Stimulated activated naive B cell treated with anti-CD40 and anti-IgM and Interleukin-4, amounts not matched to agents 10 μg/mL and 1 μg/mL and 100 μg/mL, for 72 hours (primary cell): Measurements from ENCODE around the gene CTBP2.
"Not testable (repeated sequence)": the region's sequence is repeated elsewhere in the genome, so short reads cannot be mapped to it uniquely, and the experiment has no call there.

ENCODE experiments used
- ATAC-seq, 2 donors: fragments of 150-1000 bp; cut with Tn5 transposase; replicated peaks; 2 replicates each; pipeline ENCODE4 v1.10.0; 2021; ENCODE audit warnings: moderate library complexity in 1 of 2
- DNase-seq: peaks from one replicate; pipeline ENCODE4 v3.0.0; 2021
- H3K27ac Mint-ChIP-seq: one replicate; pipeline ENCODE4 v1.8.0; 2022; ENCODE audit warnings: mild to moderate bottlenecking, mixed read lengths
- H3K27me3 Mint-ChIP-seq, 2 donors: one replicate each; pipeline ENCODE4 v1.8.0; 2022; ENCODE audit warnings: mixed read lengths in 2 of 2
- H3K36me3 Mint-ChIP-seq, 2 donors: one replicate each; pipeline ENCODE4 v1.8.0; 2022; ENCODE audit warnings: mixed read lengths in 2 of 2, mild to moderate bottlenecking in 1 of 2
- H3K4me1 Mint-ChIP-seq, 2 donors: one replicate each; pipeline ENCODE4 v1.8.0; 2022; ENCODE audit warnings: mixed read lengths in 2 of 2, mild to moderate bottlenecking in 1 of 2
- H3K4me3 Mint-ChIP-seq, 2 donors: one replicate each; pipeline ENCODE4 v1.8.0; 2022; ENCODE audit warnings: mild to moderate bottlenecking in 2 of 2, mixed read lengths in 2 of 2, moderate library complexity in 1 of 2
- H3K9me3 Mint-ChIP-seq, 2 donors: one replicate each; pipeline ENCODE4 v1.8.0; 2022; ENCODE audit warnings: mixed read lengths in 2 of 2, mild to moderate bottlenecking in 1 of 2

The CTBP2 gene

DNA sequence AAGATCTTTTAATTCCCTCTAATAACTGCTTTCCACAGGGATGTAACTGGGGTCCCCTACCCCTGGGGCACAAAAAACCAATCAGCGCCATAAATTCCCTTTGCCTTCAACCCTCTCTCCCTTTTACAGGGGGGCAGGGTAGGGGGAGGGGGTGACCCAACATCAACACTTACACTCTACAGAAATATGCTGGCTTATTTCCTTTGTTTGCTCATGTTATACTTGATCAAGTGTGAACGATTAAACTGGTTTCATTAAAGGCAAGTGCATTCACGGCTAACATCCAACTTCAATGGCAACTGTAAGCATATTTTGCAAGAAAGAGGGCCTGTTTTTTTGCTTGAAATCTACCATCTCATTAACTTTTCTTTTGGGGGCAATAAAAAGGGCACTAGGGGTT, 2.9 kb downstream of the CTBP2 start:
- Mint-ChIP-seq H3K27me3 (peaks cover 44 to 71% of the 10 kb centered on the region in 2 donors), H3K27ac (no peak overlapping the region), H3K4me3 (no peak overlapping the region), H3K36me3 (no peaks in the 10 kb centered on the region), H3K4me1 (peaks cover 8 to 30% of the 10 kb centered on the region in 2 donors), H3K9me3 (no peaks in the 10 kb centered on the region)
- ATAC-seq (no peak), DNase-seq (no peak)

DNA sequence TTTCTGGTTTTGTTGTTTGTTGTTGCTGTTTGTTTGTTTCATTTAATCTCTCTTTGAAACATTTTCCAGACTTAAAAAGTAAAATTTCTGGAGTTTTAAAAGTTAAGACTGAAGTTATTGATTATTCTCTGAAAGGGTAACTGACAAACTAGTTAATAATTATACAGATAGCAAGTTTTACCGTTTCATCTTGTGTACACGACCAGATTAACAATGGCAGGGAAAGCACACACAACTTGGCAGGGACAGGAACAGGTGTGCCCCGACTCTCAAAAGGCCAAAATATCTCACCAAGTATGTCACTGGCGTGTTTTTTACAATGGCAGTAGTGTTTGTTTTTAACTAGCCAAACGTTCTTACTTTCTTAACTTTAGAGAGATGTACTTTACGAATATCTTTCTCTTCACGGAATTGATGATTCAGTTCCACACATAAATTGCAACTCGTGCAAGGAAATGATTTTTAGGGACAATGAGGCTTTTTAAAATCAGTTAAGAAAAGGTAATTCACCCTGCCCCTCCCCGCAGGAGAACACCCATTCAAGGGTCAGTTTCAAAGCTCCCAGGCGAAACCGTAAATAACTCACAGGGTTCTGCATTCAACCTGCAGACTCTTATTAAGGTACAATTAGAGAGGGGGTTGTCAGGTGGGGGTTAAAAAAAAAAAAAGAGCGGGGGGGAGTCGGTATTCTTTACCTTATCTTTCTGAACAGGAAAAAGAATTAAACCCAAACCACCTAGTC, 3.5 kb downstream of the CTBP2 start:
- H3K27me3 Mint-ChIP-seq: peaks cover 48 to 70% of the 10 kb centered on the region in 2 donors
- H3K27ac Mint-ChIP-seq: no peak overlapping the region
- H3K9me3 Mint-ChIP-seq: no peaks in the 10 kb centered on the region
- no peak overlapping the region for H3K4me3 Mint-ChIP-seq
- peaks cover 8 to 28% of the 10 kb centered on the region in 2 donors for H3K4me1 Mint-ChIP-seq
- DNase-seq (no peak), ATAC-seq (no peak)
- no peaks in the 10 kb centered on the region for H3K36me3 Mint-ChIP-seq

DNA sequence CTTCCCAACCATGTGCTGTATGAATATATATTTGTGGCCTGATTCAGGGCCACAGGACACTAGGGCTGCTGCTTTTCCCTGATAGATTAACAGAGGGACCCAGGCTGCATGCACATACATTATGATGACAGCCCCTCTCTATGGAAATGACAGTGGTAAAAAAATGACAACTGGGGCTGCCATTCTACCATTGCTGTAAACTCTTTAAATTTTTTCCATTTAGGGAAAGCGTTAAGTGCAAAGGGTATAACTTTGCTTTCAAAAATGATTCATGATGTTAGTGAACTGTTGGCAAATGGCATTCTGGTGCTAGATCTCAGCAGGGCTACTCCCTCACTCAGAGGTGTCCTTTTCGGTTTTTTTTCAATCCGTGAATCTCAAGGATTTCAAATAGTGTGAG, 4.2 kb downstream of the CTBP2 start:
- H3K27me3 Mint-ChIP-seq: peaks cover 50 to 67% of the 10 kb centered on the region in 2 donors
- no peak overlapping the region for H3K27ac Mint-ChIP-seq
- H3K9me3 Mint-ChIP-seq: no peaks in the 10 kb centered on the region
- H3K36me3 Mint-ChIP-seq: no peaks in the 10 kb centered on the region
- H3K4me1 Mint-ChIP-seq: peaks cover 7 to 20% of the 10 kb centered on the region in 2 donors
- DNase-seq (no peak), ATAC-seq (no peak)
- no peak overlapping the region for H3K4me3 Mint-ChIP-seq

DNA sequence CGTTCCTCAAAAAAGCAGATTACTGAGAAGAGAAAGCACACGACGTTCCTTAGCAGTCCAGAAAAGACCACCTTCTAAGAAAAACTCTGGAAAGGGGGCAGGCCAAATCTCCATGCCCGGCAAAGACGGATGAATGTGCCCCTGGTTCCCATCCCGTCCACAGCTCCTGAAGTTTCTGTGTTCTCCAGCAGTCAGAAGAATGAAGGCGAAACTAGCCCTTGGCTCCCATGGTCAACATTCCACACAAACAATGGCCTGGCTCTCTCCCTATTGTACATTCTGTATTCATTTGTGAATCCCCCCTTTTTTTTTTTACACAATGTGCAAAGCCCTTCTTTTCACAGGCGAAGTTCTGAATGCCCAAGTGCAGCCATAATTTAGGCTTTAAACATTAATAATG, 5.3 kb downstream of the CTBP2 start:
- no peak for DNase-seq
- H3K9me3 Mint-ChIP-seq: no peaks in the 10 kb centered on the region
- ATAC-seq: no peak

GRCh38 chr10:125154529-125154928, 5.8 kb downstream of the CTBP2 start:
- H3K4me1 Mint-ChIP-seq: peaks cover 7 to 20% of the 10 kb centered on the region in 2 donors
- H3K9me3 Mint-ChIP-seq: no peaks in the 10 kb centered on the region
- peaks cover 63 to 82% of the 10 kb centered on the region in 2 donors for H3K27me3 Mint-ChIP-seq
- no peak overlapping the region for H3K27ac Mint-ChIP-seq
- DNase-seq (no peak), ATAC-seq (no peak)
- H3K4me3 Mint-ChIP-seq: no peak overlapping the region
- no peaks in the 10 kb centered on the region for H3K36me3 Mint-ChIP-seq

More for the DNA sequence above, 5.3 kb downstream of the CTBP2 start:
- H3K4me3 Mint-ChIP-seq: no peak overlapping the region
- no peak overlapping the region for H3K27ac Mint-ChIP-seq
- H3K27me3 Mint-ChIP-seq: peaks cover 58 to 76% of the 10 kb centered on the region in 2 donors
- no peaks in the 10 kb centered on the region for H3K36me3 Mint-ChIP-seq
- peaks cover 7 to 20% of the 10 kb centered on the region in 2 donors for H3K4me1 Mint-ChIP-seq

DNA sequence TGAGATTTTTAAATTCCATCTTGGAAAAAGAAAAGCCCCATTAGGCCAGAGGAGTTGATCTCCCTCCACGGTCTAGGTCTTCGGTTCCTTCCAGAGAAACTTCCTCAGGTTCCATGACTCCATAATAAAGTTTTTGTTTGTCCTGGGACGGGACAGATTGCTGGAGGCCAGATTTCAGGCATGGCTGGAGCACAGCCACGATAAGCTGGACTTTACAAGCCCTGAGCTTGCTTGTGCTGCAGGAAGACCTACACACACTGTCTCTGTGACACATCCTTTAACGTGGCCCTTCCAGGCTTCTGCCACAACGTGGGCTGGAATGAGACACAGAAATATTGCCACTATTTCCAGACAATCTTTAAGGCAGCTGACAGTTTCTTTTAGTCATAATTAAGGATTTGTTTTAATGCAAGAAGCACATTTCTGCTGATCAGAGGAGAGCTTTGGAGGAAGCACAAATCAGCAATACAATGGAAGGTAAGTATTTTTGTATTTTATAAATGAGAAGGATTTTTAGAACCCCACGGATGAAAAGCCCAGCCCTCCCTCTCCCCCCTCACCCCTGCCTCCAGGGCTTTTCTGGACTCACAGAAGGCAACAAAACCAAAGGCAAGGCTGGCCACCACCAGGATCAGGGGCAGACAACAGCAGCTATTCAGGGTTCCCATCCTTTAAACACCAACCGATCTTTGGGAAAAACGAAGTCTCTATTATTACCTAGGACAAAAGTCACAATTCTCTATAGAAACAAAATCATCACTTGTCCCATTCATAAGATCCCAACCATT, 6.5 kb downstream of the CTBP2 start:
- Mint-ChIP-seq H3K4me3 (no peak overlapping the region), H3K27me3 (peaks cover 69 to 88% of the 10 kb centered on the region in 2 donors), H3K36me3 (no peaks in the 10 kb centered on the region), H3K4me1 (peaks cover 7 to 20% of the 10 kb centered on the region in 2 donors), H3K9me3 (no peaks in the 10 kb centered on the region), H3K27ac (no peak overlapping the region)
- ATAC-seq (no peak), DNase-seq (no peak)

DNA sequence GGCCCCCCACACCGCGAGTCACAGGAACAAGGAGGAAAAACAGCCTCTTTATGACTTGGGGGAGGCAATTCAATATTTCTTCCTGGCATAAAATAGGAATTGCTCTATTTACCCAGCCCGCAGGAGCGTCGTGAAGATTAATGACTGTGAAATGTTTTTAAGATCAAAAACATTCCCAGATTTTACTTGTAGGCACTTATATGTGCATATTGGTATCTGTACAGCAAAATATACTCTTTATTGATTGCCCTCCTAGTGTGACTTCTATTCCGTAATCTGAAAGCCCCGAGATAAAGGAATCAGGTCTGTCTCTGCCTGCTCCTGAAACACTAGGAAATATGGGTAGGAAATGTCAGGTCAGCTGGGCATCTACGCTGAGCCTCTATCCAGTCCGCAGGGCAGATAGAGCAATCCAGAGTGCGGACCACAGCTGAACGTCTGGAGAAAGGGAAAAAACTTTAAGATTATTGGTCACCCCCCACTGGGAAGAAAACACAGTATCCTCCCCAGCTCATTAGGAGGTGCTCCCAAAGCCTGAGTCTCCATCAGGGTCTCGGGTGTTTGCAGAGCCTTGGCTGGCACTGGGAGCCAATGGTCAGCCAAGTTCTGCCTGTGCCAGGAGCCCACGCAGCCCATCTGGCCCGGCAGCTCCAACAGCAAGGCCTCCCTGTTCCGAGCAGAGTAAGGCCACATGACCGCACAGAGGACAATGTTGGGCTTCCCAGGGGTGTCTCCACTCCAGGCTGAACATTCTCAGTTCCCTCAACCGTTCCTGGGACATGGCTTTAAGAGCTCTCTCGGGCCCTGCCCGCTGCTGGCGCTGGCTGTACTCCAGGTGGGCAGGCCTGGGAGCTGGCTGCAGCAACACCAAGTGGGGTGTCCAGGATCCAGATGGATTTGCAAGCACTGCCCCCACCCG, 7.7 kb downstream of the CTBP2 start:
- Mint-ChIP-seq H3K9me3 (no peaks in the 10 kb centered on the region), H3K36me3 (no peaks in the 10 kb centered on the region), H3K4me1 (peaks cover 4 to 18% of the 10 kb centered on the region in 2 donors), H3K4me3 (no peak overlapping the region), H3K27ac (no peak overlapping the region), H3K27me3 (peaks cover 73 to 90% of the 10 kb centered on the region in 2 donors)
- no peak for DNase-seq
- ATAC-seq: no peak

DNA sequence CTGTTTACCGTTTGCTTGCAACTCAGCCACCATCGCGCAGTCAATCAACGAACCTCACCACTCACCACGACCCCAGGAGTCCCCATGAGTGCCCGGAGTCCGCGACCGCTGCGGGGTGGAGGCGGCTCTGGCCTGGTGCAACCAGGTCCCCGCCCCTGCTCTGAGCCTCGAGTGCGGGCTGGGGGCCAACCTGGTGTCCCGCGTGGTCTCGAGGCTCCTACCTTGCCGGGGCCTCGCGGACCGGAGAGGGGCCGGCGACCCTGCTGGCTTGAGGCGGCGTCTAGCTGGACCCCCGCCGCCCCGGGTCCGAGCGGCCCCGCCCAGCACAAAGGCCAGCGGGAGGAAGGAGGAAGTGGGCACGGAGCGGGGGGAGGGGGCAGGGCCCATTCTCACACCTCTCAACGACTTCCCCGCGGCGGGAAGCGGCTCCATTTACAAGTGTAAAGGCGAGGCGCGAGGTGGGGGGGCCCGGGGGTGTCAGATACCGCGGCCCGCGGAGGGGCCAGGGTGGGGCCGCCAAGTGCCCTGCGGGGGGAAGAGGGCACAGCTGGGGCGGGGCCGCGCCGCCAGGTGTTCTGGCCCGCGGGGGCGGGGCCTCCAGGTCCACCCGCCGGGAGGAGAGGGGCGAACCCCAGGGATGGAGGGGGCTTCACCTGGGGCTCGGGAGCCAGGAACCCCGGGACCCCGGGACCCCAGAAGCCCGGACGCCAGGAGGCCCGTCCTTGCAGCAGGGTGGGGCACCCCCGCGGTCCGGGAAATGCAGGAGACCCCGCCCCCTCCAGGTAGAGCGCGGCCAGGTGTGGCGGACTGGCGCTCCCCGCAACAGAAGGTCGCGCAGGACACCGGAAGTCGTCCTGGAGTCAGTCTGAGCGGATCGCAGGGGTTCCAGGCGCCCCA, 8.6 kb downstream of the CTBP2 start:
- Mint-ChIP-seq H3K4me1 (peaks cover 10 to 23% of the 10 kb centered on the region in 2 donors), H3K27ac (no peak overlapping the region), H3K27me3 (peaks cover 78 to 90% of the 10 kb centered on the region in 2 donors), H3K4me3 (no peak overlapping the region), H3K36me3 (no peaks in the 10 kb centered on the region), H3K9me3 (no peaks in the 10 kb centered on the region)
- DNase-seq (no peak), ATAC-seq (no peak)

- Mint-ChIP-seq H3K36me3 (no peaks in the 10 kb centered on the region), H3K27me3 (peaks cover 81 to 93% of the 10 kb centered on the region in 2 donors), H3K9me3 (no peaks in the 10 kb centered on the region), H3K4me1 (peaks cover 14 to 29% of the 10 kb centered on the region in 2 donors), H3K4me3 (no peak overlapping the region), H3K27ac (peak overlapping the region; percentile 47)
- ATAC-seq: no peak
- no peak for DNase-seq
Measured at GRCh38 chr10:125151170-125151552, 9.2 kb downstream of the CTBP2 start.

DNA sequence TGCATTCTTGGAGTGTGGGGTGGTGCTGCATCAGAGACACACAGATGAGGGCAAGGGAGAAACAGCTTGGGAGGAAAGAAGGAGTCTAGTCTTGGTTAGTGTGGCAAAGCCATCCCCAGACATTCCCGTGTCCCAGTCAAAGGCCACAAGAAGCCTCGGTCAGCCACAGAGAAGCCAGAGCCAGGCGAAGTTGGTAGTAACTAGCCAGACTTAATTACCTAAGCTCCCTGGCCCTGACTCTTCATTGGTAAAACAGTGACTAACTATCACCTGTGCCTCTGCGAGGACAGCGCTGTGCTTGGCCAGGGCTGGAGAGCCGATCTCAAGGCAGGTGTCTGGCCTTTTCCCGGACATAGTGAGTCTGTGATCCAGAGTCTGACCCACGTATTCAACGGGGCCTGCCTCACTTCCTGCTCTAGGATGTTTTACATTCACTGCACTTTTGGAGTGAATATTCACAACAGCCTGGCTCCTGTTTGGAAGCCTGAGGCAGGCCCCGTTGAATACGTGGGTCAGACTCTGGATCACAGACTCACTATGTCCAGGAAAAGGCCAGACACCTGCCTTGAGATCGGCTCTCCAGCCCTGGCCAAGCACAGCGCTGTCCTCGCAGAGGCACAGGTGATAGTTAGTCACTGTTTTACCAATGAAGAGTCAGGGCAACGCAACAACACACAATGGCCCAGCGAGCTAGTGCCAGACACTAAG, 9.8 kb downstream of the CTBP2 start:
- peaks cover 80 to 92% of the 10 kb centered on the region in 2 donors for H3K27me3 Mint-ChIP-seq
- not testable (repeated sequence) for H3K9me3 Mint-ChIP-seq, H3K4me3 Mint-ChIP-seq, H3K27ac Mint-ChIP-seq, ATAC-seq, H3K36me3 Mint-ChIP-seq, DNase-seq
- H3K4me1 Mint-ChIP-seq: peaks cover 14 to 29% of the 10 kb centered on the region in 2 donors

DNA sequence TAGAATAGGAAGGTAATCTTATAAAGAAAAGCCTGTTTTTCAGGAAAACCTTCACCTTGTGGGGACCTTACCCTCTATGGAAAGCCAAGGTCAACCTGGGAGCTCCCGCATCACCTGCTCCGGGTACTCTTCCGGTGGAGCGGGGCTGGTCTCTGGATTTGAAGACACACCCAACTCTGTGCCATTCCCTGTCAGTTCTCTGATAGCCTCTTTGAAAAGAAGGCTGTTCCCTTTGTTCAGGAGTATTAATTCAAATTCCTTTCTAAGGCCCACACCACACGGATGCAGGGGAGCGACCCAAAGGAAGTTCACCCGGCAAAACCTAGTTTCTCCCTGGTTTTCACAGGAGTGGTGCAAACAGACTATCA, 10.7 kb downstream of the CTBP2 start:
- H3K4me1 Mint-ChIP-seq: peaks cover 22 to 33% of the 10 kb centered on the region in 2 donors
- peaks cover 76 to 92% of the 10 kb centered on the region in 2 donors for H3K27me3 Mint-ChIP-seq
- H3K27ac Mint-ChIP-seq: no peak overlapping the region
- H3K9me3 Mint-ChIP-seq: no peaks in the 10 kb centered on the region
- H3K36me3 Mint-ChIP-seq: no peaks in the 10 kb centered on the region
- H3K4me3 Mint-ChIP-seq: no peak overlapping the region
- no peak for ATAC-seq
- DNase-seq: no peak

GRCh38 chr10:125149036-125149679, 11.2 kb downstream of the CTBP2 start:
- Mint-ChIP-seq H3K27me3 (peaks cover 75 to 92% of the 10 kb centered on the region in 2 donors), H3K4me3 (no peak overlapping the region)
- DNase-seq: no peak

More at GRCh38 chr10:125149036-125149679, 11.2 kb downstream of the CTBP2 start:
- Mint-ChIP-seq H3K4me1 (peaks cover 25 to 35% of the 10 kb centered on the region in 2 donors), H3K9me3 (no peaks in the 10 kb centered on the region), H3K36me3 (no peaks in the 10 kb centered on the region), H3K27ac (no peak overlapping the region)
- ATAC-seq: no peak
